22Rv1 (cell line): ENCODE data around the gene SLC48A1.

ENCODE experiments used
- H3K27ac ChIP-seq: fragments of 450-650 bp; 2 replicates; pipeline ENCODE4 v1.5.1; 2017
- ZFX ChIP-seq: fragments of 450-650 bp; IDR thresholded peaks from 2 replicates; pipeline ENCODE4 v1.6.1; 2017; ENCODE audit warnings: antibody characterized with exemption, borderline replicate concordance
- TF ChIP-seq, protein P1 (sequence below): fragments of 450-650 bp; IDR thresholded peaks from 2 replicates; pipeline ENCODE4 v1.5.1; 2017; ENCODE audit warnings: mild to moderate bottlenecking

SLC48A1 gene

DNA sequence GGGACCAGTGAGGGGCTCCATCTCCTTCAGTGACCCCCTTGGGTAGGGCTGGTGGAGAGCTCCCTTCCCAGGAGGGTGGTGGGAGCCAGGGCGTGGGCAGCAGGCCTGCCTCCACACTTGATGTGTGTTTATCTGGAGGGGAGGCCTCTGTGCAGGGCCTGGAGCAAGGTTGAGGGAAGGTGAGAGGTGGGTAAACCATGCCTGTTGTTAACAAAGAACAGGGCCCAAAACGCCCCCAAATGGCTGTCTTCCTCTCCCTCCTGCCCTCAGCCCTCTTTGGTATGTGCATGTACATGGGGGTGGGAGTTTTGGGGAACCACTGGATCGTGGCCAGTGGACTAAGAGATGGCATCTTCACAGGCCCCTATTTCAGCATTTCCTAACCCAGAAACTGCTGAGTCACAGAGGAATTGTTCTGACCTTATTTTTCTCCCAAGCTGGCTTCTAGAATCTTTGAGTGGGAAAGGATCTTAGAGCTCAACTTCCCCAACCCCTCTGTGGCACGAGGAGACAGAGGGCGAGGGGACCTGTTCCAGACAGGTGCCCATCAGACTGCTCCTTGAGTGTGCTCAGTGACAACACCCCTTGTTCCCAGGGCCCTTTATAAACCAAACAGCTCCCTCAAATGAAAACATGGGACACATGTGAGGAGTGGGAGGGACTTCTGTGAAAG lies 3.6 kb downstream of the SLC48A1 start:
- H3K27ac ChIP-seq = peak overlapping the region; percentile 12; the same call in 1 of the 2 replicates
- TF ChIP-seq ZFX = no peak
- TF ChIP-seq, protein P1, sequence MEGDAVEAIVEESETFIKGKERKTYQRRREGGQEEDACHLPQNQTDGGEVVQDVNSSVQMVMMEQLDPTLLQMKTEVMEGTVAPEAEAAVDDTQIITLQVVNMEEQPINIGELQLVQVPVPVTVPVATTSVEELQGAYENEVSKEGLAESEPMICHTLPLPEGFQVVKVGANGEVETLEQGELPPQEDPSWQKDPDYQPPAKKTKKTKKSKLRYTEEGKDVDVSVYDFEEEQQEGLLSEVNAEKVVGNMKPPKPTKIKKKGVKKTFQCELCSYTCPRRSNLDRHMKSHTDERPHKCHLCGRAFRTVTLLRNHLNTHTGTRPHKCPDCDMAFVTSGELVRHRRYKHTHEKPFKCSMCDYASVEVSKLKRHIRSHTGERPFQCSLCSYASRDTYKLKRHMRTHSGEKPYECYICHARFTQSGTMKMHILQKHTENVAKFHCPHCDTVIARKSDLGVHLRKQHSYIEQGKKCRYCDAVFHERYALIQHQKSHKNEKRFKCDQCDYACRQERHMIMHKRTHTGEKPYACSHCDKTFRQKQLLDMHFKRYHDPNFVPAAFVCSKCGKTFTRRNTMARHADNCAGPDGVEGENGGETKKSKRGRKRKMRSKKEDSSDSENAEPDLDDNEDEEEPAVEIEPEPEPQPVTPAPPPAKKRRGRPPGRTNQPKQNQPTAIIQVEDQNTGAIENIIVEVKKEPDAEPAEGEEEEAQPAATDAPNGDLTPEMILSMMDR = no peak

DNA sequence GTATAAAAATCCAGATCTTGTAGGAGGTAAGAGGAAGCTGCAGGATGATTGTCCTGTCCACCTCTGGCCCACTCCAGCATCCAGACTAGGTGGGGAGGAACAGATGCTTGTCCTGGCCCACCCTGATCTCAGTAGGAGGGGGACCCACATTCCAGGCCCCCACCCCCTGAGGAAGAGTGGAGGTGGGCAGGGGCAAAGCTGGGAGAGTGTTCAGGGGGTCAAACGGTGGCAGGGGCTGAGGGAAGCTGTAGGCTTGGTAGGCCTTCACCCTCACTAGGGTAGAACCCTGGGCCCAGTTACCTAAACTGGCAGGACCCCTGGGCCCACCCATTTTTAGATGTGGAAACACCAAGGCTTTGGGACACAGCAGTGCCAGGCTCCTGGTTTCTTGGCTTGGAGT lies 4.1 kb downstream of the SLC48A1 start:
- peak overlapping the region; percentile 12; the same call in 1 of the 2 replicates for H3K27ac ChIP-seq
- TF ChIP-seq, protein P1 = no peak
- no peak for TF ChIP-seq ZFX

GRCh38 chr12:47777741-47778558 lies 4.9 kb downstream of the SLC48A1 start:
- TF ChIP-seq ZFX = no peak
- TF ChIP-seq, protein P1 = no peak
- H3K27ac ChIP-seq = peak overlapping the region; percentile 12; the same call in 1 of the 2 replicates

- H3K27ac ChIP-seq = peak overlapping the region; percentile 12; the same call in 1 of the 2 replicates
- no peak for TF ChIP-seq ZFX
- TF ChIP-seq, protein P1 = no peak
Observed at GRCh38 chr12:47778881-47779280, 5.8 kb downstream of the SLC48A1 start.

DNA sequence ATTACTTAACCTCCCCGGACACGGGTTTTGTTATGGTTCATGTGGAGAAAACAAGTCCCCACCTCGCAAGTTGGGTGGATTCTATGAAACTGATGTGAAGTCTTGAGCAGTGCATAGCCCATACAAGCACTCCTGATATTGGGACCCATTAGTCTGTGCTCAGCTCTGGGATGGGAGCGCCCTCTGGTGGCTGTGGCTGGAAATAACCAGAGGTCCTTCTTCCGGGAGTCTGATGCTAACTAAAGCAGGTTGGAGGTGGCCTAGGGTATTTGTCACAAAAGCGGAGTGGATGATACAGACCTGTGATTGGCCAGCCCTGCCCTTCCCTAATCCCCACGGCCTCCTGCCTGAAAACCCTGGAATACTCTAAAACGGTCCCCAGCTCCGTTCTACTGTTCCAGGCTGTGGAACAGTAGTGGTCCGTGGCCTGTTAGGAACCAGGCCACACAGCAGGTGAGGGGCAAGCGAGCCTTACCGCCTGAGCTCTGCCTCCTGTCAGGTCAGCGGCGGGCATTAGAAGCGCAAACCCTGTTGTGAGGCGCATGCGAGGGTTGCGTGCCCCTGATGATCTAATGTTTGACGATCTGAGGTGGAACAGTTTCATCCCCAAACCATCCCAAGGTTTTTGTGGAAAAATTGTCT lies 6.4 kb downstream of the SLC48A1 start:
- no peak for TF ChIP-seq ZFX
- TF ChIP-seq, protein P1 = peak; percentile 99
- H3K27ac ChIP-seq = no peak overlapping the region

DNA sequence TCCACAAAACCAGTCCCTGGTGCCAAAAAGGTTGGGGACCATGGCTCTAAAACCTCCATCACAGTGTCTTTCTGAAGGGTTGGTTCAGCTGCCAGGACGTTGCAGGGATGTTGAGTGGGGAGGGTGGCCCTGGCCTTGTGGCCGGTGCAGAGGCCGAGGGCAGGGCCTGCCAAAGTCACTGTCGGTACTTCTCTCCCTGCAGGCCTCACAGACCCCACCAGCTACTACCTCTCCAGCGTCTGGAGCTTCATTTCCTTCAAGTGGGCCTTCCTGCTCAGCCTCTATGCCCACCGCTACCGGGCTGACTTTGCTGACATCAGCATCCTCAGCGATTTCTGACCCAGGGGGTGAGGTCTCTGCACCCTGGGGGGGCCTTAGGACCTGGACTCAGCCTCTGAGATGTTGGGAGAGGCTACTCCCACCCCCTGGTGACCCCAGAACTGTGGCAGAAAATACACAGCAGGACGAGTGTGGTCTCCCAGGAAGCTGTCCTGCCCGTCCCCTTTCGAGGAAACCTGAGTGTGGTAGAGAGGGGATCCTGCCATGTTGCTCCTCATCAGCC lies 7.0 kb downstream of the SLC48A1 start:
- H3K27ac ChIP-seq = no peak overlapping the region
- TF ChIP-seq, protein P1 = no peak
- no peak for TF ChIP-seq ZFX
